AG08396 (cell line): ENCODE measurements around the gene HHAT.

Experiments used
- DNase-seq: peaks from one replicate; pipeline ENCODE4 v3.0.0; 2012; ENCODE audit warnings: low spot score, mixed read lengths

HHAT gene

DNA sequence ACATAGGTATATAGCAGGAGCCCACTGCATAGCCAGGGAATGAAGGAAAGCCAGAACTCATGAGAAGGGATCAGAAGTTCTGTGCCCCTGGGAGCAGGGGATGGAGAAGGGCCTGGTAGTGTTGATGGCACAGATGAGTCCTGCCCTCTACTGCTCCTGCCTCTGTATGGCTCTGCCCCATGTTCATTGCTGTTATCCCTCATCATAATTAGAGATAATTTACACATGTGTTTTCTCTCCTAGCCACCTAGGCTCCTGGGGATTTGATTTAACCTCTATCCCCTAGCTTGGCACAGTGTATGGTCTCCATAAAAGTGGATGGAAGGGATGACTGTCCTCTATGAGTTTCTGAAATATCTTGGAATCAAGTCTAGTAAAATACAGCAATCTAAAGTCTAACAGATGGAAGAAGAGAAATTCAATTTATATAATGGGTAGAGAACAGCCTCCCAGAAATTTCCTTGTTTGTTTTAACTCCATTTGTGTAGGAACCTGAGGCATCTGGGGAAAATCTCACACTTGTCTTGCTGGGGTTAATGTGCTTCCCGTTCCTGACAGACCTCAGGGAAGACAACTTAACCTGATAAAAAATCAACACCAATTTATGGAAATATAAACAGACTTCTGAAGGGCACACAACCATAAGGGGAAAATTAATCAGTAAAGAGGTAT is 393.8 kb downstream of the HHAT start:
- DNase-seq = no peak

DNA sequence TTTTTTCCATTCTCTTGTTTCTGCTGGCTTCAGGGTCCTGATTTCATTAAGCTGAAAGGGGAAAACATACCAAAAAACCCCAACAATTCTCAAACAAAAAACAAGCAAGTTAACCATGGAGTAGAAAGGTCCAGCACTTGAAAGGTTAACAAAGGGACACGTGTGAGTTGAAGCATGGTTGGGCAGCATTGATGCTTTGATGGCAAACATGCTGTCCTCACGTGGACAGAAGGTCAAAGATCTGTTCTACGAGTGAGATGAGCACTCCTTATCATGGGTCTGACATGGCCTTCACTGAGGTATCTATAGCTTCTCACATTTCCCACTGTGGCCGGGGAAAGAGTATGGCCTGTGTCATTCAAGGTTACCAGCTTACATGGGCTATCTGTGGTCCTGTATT is 394.9 kb downstream of the HHAT start:
- DNase-seq = no peak

DNA sequence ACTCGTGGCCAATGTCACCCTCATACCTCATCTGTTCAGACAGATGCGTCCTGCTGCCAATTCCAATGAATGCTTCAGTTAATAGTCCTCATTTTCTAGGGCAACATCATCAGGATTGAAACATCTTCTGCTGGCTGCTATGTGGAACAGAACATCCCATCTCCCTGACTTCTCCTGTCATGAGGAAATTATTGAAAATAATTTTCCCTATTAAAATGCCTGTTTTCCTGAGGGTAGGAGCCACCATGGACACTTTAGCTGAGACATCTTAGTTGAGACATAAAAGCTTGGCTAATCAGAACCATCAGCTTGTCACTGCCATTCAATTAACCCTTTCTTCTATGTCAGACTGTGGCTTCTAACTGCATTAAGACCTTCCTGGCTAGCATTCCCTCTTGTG is 396.1 kb downstream of the HHAT start:
- DNase-seq = no peak
